NCI-H1048 (cell line): ENCODE measurements around the gene SMAD7.
A peak's percentile ranks its signal among the peaks of the same experiment; 100 is the strongest.

ENCODE experiments used
- DNase-seq: peaks from one replicate; lab custom pipeline; 2025; lab: John Stamatoyannopoulos, UW

Gene SMAD7

DNA sequence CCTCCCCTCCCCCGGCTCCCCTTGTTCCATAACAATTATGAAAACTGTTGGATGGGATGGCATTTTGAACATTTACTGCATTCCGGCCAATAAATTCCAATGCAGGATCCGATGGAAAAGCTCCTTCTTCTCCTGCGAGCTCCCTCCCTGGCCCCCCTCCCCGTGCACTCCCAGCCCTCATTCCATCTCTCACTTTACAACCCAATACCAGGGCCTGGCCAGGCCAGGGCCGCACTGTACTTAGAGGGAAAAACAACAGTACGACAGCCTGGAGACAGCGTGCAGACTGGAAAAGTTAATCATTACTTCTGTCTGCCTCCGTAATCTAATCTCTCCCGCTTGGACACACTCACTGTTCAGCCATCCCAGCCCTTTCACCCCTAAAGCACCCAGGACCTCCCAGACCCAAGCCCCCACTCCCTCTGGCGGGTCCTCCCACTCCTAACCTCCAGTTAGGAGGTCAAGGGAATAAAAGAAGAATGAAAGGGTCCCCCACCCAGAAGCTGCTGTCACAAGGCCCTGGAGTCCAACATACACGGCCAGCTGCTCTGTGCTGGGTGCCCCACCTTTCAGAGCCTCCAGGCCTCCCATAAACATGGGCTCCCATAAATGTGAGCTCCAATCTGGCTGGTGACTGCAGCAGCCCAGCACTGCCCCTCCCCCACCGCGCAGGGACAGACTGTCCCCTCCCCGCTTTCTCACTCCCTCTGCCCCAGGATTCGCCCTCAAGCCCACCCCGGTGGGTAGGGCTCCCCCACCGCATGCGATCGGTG is 20.6 kb downstream of the SMAD7 start:
- no peak for DNase-seq

DNA sequence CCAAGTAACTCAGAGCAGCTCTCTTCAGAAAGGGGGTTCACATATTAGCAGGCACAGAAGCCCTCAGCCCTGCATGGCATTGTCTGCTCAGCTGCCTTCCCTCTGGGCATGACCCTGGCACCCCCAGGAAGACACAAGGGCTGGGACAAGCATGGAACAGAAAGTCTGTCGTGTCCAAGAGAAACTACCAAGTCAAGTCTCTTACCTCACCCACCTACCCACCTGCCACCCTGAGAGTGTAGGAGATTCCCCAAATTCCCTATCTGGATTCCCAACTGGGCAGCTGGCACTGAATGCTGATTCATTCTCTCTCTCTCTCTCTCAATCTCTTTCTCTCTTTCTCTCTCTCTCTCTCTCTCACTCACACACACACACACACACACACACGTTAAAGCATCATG is 21.6 kb downstream of the SMAD7 start:
- no peak for DNase-seq

- peak; percentile 65 for DNase-seq
These were observed 22.0 kb downstream of the SMAD7 start for GRCh38 chr18:48928787-48929186.

GRCh38 chr18:48927286-48928080 is 23.3 kb downstream of the SMAD7 start:
- DNase-seq = no peak

GRCh38 chr18:48926420-48926857 is 24.3 kb downstream of the SMAD7 start:
- no peak for DNase-seq

DNA sequence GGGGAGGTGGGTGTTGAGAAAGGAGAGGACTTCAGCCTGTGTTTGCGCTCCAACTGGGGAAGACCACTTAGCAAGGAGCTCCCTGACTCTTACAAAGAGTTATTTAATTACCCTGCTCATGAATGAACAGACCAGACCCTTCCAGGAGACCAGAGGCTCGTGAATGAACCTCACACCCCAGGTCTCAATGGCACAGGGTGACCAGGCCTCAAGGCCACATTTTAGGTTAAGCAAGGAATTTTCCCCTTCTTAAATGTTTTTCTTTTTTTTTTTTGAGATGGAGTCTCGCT is 25.3 kb downstream of the SMAD7 start:
- DNase-seq = no peak

GRCh38 chr18:48924630-48925490 is 25.9 kb downstream of the SMAD7 start:
- DNase-seq = no peak

GRCh38 chr18:48923746-48924629 is 26.8 kb downstream of the SMAD7 start:
- DNase-seq = no peak

DNA sequence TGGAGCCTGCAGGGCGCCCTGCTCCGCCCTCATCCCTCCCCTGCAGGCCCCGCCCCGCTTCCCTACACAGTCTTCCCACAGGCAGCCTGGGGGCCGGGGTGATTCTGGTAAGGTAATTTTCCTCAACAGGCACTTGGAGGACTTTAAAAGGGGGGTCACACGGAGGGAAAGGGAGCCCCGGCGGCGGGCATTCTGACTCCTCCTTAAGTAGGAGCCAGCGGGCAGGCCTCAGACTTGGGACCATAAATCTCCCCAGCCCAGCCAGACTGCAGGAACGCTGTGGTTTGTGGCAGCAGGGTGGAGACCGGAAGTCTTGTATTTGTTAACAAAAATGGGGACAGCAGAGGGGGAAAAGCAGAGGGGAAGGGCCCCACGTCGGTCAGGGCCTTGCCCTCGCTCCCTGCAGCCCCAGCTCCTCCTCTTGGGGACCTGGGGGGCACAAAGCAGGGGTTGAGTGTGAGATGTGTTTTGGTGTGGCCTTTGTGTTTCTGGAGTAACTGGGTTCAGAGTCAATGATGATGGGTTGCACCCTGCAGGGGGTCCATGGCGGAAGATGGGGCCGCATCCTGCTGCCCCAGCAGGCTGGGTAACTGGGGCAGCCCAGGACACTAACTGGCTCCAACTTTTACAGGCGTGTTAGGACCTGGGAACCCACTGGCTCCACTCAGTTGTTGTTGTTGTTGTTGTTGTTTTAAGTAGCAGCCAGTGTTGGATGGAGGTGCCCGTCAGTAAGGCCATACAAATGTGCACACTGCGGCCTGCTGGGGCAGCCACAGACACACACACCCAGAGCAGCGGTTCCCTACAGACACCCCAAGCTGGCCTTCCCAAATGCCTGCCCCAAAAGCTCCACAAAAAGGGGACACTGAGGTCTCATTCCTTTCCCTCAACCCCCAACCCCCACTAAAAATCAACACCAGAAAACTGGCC is 27.7 kb downstream of the SMAD7 start:
- no peak for DNase-seq

DNA sequence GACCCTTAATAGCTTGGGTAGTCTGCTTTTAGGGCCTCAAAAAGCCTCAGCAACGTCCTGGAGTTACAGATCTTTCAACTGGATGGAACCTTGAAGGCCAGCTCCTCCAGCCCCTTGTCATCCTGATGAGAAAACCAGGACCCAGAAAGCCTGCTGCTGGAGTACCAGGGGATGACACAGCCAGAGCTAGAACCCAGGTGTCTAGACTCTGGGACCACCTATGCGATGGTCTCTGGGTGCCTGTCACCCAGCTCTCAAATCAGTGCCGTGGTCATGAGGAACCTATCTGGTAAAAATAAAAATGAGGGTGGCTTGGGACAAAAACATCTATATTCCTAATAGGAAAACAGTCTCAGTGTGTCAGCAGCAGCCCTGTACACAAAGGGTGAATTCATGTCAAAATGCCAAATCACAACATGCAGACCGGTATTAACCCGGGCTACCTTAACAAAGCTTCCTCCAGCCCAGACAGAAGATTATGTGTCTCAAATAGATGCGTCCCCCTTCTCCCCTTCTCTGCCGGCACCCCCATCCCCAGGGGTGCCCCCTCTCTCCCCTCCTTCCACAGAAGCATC is 28.5 kb downstream of the SMAD7 start:
- DNase-seq = no peak

DNA sequence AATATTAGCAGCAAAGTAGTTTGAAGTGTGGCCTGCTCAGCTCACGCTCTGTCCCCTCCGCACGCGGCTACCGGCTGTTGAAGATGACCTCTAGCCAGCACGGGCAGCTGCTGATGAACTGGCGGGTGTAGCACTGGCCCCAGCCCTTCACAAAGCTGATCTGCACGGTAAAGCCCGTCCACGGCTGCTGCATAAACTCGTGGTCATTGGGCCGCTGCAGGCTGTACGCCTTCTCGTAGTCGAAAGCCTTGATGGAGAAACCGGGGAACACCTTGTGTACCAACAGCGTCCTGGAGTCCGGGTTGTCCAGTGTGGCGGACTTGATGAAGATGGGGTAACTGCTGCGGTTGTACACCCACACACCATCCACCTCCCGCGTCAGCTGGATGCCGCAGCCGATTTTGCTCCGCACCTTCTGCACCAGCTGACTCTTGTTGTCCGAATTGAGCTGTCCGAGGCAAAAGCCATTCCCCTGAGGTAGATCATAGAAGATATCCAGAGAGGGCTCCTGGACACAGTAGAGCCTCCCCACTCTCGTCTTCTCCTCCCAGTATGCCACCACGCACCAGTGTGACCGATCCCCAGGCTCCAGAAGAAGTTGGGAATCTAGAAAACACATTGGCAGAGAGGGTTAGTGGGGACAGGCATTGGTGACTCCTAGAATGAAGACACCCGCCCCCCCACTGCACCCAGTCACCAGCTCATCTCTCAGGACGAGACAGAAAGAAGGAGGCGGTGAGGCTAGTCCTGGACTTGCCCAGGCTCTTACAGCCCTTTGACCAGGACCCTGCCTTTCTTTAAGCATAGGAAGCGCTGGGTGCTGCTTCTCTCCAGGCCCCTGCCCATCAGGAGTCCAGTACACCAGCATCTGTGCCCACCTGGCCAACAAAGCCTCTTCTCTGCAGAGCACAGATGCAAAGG is 29.2 kb downstream of the SMAD7 start:
- DNase-seq = no peak

GRCh38 chr18:48920408-48921038 is 30.2 kb downstream of the SMAD7 start:
- DNase-seq = no peak

- no peak for DNase-seq
These were observed 31.2 kb downstream of the SMAD7 start for GRCh38 chr18:48919547-48919946.

GRCh38 chr18:48918660-48919456 is 31.9 kb downstream of the SMAD7 start:
- DNase-seq = no peak

GRCh38 chr18:48917579-48918517 is 32.9 kb downstream of the SMAD7 start:
- no peak for DNase-seq

DNA sequence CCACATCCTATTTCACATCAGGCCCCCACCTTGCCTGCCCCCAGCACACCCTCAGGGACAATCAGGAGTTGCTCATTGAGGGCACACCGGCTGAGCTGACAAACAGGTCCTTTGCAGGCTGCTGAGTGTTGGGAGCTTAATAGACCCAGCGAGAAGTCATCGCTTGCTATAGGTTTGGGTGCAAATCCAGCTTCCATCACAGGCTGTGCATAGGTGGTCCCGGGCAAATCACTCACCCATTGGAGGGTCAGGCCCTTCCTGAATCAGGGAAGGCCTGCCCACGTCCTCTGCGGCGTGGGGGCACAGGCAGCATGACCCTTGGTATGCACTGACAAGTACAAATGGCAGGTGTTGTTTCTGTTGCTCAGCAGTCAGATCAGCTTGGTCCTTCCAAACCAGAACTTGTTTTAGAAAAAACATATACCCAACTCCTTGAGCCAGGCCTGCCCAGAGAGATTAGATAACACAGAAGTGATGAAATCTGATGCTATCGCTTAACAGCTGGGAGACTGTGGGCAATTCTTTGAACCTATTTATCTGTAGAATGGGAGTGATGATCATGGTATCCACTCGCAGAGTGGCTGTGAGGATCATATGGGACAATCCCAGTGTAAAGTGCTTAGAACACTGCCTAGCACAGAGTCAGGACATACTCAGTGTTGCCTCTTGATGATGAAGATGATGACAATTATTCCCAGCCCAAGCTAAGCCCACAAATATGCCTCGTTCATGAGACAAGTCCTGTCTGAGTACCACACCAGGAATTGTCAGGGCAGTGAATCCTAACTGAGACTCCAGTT is 34.9 kb downstream of the SMAD7 start:
- DNase-seq = no peak
